Panc1 (cell line): ENCODE results near the gene TNFAIP3. TPM values are rescaled to one million over a fixed set of nuclear protein-coding genes. Genes with fewer than 3 reads are reported as not detected.

Experiments used
- ATAC-seq: fragments of 200-7000 bp; cut with Tn5 transposase; 2 replicates; pipeline ENCODE4 v1.9.1; 2020; ENCODE audit warnings: mild to moderate bottlenecking, moderate library complexity
- BruUV-seq: library from RNA; stranded (reverse); fragments of 400-500 nt; replicated peaks from 2 replicates; lab custom pipeline; 2021; lab: Mats Ljungman, UMichigan
- CTCF ChIA-PET: fragments of 300-600 bp; sonication (Branson Sonifier 250); formaldehyde crosslinking; loops from one replicate; lab custom pipeline; 2022; ENCODE audit warnings: antibody characterized with exemption; lab: Charles Lee
- POLR2A ChIA-PET: fragments of 300-600 bp; sonication (Branson Sonifier 250); formaldehyde crosslinking; loops from one replicate; lab custom pipeline; 2022; ENCODE audit warnings: antibody characterized with exemption; lab: Charles Lee
- DNase-seq: peaks from one replicate; pipeline ENCODE4 v3.0.0-alpha.2; 2010; ENCODE audit warnings: low read depth, low spot score
- H3K27ac ChIP-seq: 2 replicates; pipeline ENCODE4 v1.5.1; 2011; ENCODE audit warnings: mild to moderate bottlenecking, low read length, inconsistent platforms
- H3K27me3 ChIP-seq: fragments of 200-500 bp; sonication (Bioruptor generic); 2 replicates; pipeline ENCODE4 v1.6.0; 2014; ENCODE audit warnings: low read length, inconsistent platforms; ENCODE audit not compliant: control insufficient read depth, insufficient read depth
- H3K36me3 ChIP-seq: fragments of 200-500 bp; sonication (Bioruptor generic); 2 replicates; pipeline ENCODE4 v1.5.1; 2014; ENCODE audit warnings: inconsistent platforms, mild to moderate bottlenecking, low read length, moderate library complexity; ENCODE audit not compliant: control insufficient read depth, insufficient read depth
- H3K4me1 ChIP-seq: 2 replicates; pipeline ENCODE4 v1.5.1; 2011; ENCODE audit warnings: inconsistent platforms, mild to moderate bottlenecking, low read length, moderate library complexity; ENCODE audit not compliant: control insufficient read depth, insufficient read depth
- H3K4me3 ChIP-seq, 2 experiments: 2 replicates each; pipeline ENCODE4 v1.5.1; 2011 to 2012; ENCODE audit warnings: low read depth in 2 of 2, low read length in 2 of 2, mild to moderate bottlenecking in 2 of 2, inconsistent platforms in 1 of 2, moderate library complexity in 1 of 2
- H3K9me3 ChIP-seq: fragments of 200-500 bp; sonication (Bioruptor generic); 2 replicates; pipeline ENCODE4 v1.5.1; 2014; ENCODE audit warnings: low read depth, mild to moderate bottlenecking, inconsistent platforms, low read length, moderate library complexity; ENCODE audit not compliant: control insufficient read depth, insufficient read depth
- POLR2AphosphoS5 ChIP-seq: IDR thresholded peaks from 2 replicates; pipeline ENCODE4 v1.6.1; 2012; ENCODE audit warnings: mild to moderate bottlenecking, low read depth, low read length, moderate library complexity
- SIN3A ChIP-seq: IDR thresholded peaks from 2 replicates; pipeline ENCODE4 v1.6.1; 2012; ENCODE audit warnings: low read depth, mild to moderate bottlenecking, low read length, moderate library complexity, borderline replicate concordance; ENCODE audit not compliant: insufficient read depth
- TCF7L2 ChIP-seq: IDR thresholded peaks from 2 replicates; pipeline ENCODE4 v1.6.1; 2011; ENCODE audit warnings: mild to moderate bottlenecking, low read depth, low read length, inconsistent platforms
- in situ Hi-C: cut with HindIII; loops from 2 replicates; pipeline ENCODE4 v1.10.0; 2016; ENCODE audit warnings: low sequenced_read_pairs, low pct_unique_long_range_greater_than_20kb
- intact Hi-C: fragments of 100-400 bp; cut with micrococcal nuclease; formaldehyde crosslinking; loops from one replicate; pipeline ENCODE4 v1.10.0; 2022; ENCODE audit not compliant: unreplicated experiment
- total RNA-seq: library from RNA; stranded (reverse); gene quantifications from one replicate; pipeline ENCODE4 v1.2.1, GENCODE V29; 2021; ENCODE audit not compliant: unreplicated experiment
- TF ChIP-seq, protein P1 (sequence below): fragments of 450-650 bp; IDR thresholded peaks from 2 replicates; pipeline ENCODE4 v1.5.1; 2017; ENCODE audit warnings: mild to moderate bottlenecking
- TF ChIP-seq, protein P2 (sequence below), 2 experiments: IDR thresholded peaks; 2 replicates each; pipeline ENCODE4 v1.6.1; 2011 to 2012; ENCODE audit warnings: low read depth in 2 of 2, control low read depth in 1 of 2, low read length in 1 of 2, mild to moderate bottlenecking in 1 of 2, moderate library complexity in 1 of 2; ENCODE audit not compliant: insufficient read depth in 1 of 2

Gene TNFAIP3
- total RNA-seq, 1 experiment from 2014 or later, result 15.0 TPM

DNA sequence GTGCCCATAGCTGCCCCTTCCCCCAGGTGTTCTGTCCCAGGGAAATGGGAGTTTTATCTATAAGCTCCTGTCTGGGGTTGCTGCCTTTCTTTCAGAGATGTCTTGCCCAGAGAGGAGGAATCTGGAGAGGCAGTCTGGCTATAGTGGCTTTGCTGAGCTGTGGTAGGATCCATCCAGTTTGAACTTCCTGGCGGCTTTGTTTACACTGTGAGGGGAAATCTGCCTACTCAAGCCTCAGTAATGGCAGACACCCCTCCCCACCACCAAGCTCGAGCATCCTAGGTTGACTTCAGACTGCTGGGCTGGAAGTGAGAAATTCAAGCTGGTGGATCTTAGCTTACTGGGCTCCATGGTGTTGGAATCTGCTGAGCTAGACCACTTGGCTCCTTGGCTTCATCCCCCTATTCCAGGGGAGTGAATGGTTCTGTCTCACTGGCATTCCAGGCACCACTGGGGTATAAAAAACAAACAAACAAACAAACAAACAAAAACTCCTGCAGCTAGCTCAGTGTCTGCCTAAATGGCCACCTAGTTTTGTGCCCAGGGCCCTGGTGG is 24.0 kb downstream of the TNFAIP3 start:
- ChIA-PET CTCF (no interaction called here), POLR2A (no interaction called here)
- ATAC-seq (no peak), DNase-seq (no peak)
- TF ChIP-seq POLR2AphosphoS5, result no peak
- TF ChIP-seq SIN3A, result no peak
- TF ChIP-seq, protein P1, sequence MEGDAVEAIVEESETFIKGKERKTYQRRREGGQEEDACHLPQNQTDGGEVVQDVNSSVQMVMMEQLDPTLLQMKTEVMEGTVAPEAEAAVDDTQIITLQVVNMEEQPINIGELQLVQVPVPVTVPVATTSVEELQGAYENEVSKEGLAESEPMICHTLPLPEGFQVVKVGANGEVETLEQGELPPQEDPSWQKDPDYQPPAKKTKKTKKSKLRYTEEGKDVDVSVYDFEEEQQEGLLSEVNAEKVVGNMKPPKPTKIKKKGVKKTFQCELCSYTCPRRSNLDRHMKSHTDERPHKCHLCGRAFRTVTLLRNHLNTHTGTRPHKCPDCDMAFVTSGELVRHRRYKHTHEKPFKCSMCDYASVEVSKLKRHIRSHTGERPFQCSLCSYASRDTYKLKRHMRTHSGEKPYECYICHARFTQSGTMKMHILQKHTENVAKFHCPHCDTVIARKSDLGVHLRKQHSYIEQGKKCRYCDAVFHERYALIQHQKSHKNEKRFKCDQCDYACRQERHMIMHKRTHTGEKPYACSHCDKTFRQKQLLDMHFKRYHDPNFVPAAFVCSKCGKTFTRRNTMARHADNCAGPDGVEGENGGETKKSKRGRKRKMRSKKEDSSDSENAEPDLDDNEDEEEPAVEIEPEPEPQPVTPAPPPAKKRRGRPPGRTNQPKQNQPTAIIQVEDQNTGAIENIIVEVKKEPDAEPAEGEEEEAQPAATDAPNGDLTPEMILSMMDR, result no peak
- TF ChIP-seq, protein P2, sequence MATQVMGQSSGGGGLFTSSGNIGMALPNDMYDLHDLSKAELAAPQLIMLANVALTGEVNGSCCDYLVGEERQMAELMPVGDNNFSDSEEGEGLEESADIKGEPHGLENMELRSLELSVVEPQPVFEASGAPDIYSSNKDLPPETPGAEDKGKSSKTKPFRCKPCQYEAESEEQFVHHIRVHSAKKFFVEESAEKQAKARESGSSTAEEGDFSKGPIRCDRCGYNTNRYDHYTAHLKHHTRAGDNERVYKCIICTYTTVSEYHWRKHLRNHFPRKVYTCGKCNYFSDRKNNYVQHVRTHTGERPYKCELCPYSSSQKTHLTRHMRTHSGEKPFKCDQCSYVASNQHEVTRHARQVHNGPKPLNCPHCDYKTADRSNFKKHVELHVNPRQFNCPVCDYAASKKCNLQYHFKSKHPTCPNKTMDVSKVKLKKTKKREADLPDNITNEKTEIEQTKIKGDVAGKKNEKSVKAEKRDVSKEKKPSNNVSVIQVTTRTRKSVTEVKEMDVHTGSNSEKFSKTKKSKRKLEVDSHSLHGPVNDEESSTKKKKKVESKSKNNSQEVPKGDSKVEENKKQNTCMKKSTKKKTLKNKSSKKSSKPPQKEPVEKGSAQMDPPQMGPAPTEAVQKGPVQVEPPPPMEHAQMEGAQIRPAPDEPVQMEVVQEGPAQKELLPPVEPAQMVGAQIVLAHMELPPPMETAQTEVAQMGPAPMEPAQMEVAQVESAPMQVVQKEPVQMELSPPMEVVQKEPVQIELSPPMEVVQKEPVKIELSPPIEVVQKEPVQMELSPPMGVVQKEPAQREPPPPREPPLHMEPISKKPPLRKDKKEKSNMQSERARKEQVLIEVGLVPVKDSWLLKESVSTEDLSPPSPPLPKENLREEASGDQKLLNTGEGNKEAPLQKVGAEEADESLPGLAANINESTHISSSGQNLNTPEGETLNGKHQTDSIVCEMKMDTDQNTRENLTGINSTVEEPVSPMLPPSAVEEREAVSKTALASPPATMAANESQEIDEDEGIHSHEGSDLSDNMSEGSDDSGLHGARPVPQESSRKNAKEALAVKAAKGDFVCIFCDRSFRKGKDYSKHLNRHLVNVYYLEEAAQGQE (IDR thresholded peaks at IDR 0.05; ENCODE audit: insufficient read depth in 1 of 2, low read depth in 2 of 2, low read length in 1 of 2), result no peak
- TF ChIP-seq TCF7L2, result no peak
- Histone ChIP-seq H3K36me3 (no peaks in the 10 kb centered on the region), H3K27me3 (no peaks in the 10 kb centered on the region), H3K4me3 (no peak overlapping the region), H3K27ac (no peak overlapping the region), H3K4me1 (no peaks in the 10 kb centered on the region), H3K9me3 (no peaks in the 10 kb centered on the region)
- no TSS peak for BruUV-seq
- intact Hi-C loops (no loop called here), in situ Hi-C loops (no loop called here)

DNA sequence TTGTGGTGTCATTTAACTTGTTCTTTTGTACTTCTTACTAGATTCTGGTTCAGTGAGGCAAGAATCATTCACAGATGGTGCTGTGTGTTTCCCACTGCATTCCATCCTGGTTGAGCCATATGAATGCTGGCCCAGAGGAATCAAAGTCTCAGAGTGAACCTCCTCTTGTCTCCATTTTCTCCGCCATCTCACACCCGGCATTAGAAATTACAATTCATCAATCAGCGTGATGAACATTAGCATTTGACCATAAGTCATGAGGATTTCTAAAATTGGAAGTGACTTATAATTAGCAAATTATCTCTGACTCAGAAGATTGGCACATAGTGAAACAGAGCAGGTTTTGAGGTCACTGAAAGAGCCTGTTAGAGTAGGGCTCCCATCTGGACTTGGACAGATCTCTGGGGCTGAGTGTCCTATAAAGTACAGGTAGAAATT is 25.2 kb downstream of the TNFAIP3 start:
- Histone ChIP-seq H3K36me3 (no peaks in the 10 kb centered on the region), H3K4me1 (no peaks in the 10 kb centered on the region), H3K27me3 (no peaks in the 10 kb centered on the region), H3K9me3 (no peaks in the 10 kb centered on the region), H3K4me3 (no peak overlapping the region), H3K27ac (no peak overlapping the region)
- ChIA-PET CTCF (no interaction called here), POLR2A (no interaction called here)
- in situ Hi-C loops, result no loop called here
- ATAC-seq, result no peak
- no peak for TF ChIP-seq SIN3A
- TF ChIP-seq POLR2AphosphoS5, result no peak
- no peak for TF ChIP-seq TCF7L2
- TF ChIP-seq, protein P2 (IDR thresholded peaks at IDR 0.05; ENCODE audit: insufficient read depth in 1 of 2, low read depth in 2 of 2, low read length in 1 of 2), result no peak
- TF ChIP-seq, protein P1, result no peak
- intact Hi-C loops, result no loop called here
- no TSS peak for BruUV-seq
- no peak for DNase-seq
